NB4 (cell line): Measurements from ENCODE around the gene ORMDL3.
"Not testable (repeated sequence)": the region's sequence is repeated elsewhere in the genome, so short reads cannot be mapped to it uniquely, and the experiment has no call there.

Experiments
- DNase-seq: peaks from one replicate; pipeline ENCODE4 v3.0.0; 2010; ENCODE audit warnings: low read depth
- H3K4me3 ChIP-seq: one replicate; pipeline ENCODE4 v1.5.1; 2011; ENCODE audit warnings: mild to moderate bottlenecking, low read depth, low read length, moderate library complexity
- CTCF ChIP-seq: IDR thresholded peaks from one replicate; pipeline ENCODE4 v1.5.1; 2012; ENCODE audit warnings: low read depth, low read length
- MAX ChIP-seq: IDR thresholded peaks from 2 replicates; pipeline ENCODE4 v1.6.1; 2011; ENCODE audit warnings: low read depth, low read length
- MYC ChIP-seq: IDR thresholded peaks from 2 replicates; pipeline ENCODE4 v1.6.1; 2011; ENCODE audit warnings: low read depth, low read length
- POLR2A ChIP-seq: IDR thresholded peaks from 2 replicates; pipeline ENCODE4 v1.6.1; 2011; ENCODE audit warnings: mild to moderate bottlenecking; ENCODE audit not compliant: insufficient read length; ENCODE audit errors: extremely low read depth

ORMDL3 gene

GRCh38 chr17:39903158-39903884 is 24.1 kb downstream of the ORMDL3 start:
- DNase-seq, result peak; percentile 81

GRCh38 chr17:39902027-39902426 is 25.4 kb downstream of the ORMDL3 start:
- H3K4me3 ChIP-seq, DNase-seq: not testable (repeated sequence)

More at GRCh38 chr17:39903158-39903884, 24.1 kb downstream of the ORMDL3 start:
- no peak overlapping the region for H3K4me3 ChIP-seq
- TF ChIP-seq CTCF, result no peak
- no peak for TF ChIP-seq MAX
- no peak for TF ChIP-seq POLR2A
- no peak for TF ChIP-seq MYC

- TF ChIP-seq CTCF (no peak), POLR2A (no peak), MYC (no peak), MAX (no peak)
- H3K4me3 ChIP-seq, result no peak overlapping the region
- DNase-seq, result no peak
These were observed 28.2 kb downstream of the ORMDL3 start for GRCh38 chr17:39899215-39899614.

GRCh38 chr17:39898088-39898487 is 29.3 kb downstream of the ORMDL3 start:
- no peak for DNase-seq
- TF ChIP-seq CTCF (no peak), MYC (no peak), POLR2A (no peak)
- no peak overlapping the region for H3K4me3 ChIP-seq

- DNase-seq, result peak; percentile 30
- H3K4me3 ChIP-seq, result no peak overlapping the region
- TF ChIP-seq CTCF (no peak), MYC (no peak), POLR2A (no peak), MAX (no peak)
These were observed 32.6 kb downstream of the ORMDL3 start for GRCh38 chr17:39894681-39895376.

GRCh38 chr17:39889200-39889599 is 38.2 kb downstream of the ORMDL3 start:
- no peak for TF ChIP-seq MYC
- no peak for TF ChIP-seq MAX
- TF ChIP-seq CTCF, result no peak
- TF ChIP-seq POLR2A, result no peak
- no peak for DNase-seq
- no peak overlapping the region for H3K4me3 ChIP-seq
